CD8-positive, alpha-beta memory T cell (primary cell): ENCODE data around the gene ANKS4B. TPM values are rescaled to one million over a fixed set of nuclear protein-coding genes. Genes with fewer than 3 reads are reported as not detected.
"Not testable (repeated sequence)": the region's sequence is repeated elsewhere in the genome, so short reads cannot be mapped to it uniquely, and the experiment has no call there.

Experiments used
- CTCF ChIA-PET: fragments of 350-600 bp; sonication (Branson Sonifier 250); formaldehyde crosslinking; loops from one replicate; lab custom pipeline; 2021; ENCODE audit warnings: antibody characterized with exemption; lab: Charles Lee
- POLR2A ChIA-PET: fragments of 350-600 bp; sonication (Branson Sonifier 250); formaldehyde crosslinking; loops from one replicate; lab custom pipeline; 2021; ENCODE audit warnings: antibody characterized with exemption; lab: Charles Lee
- DNase-seq, 5 donors: peaks; one replicate each; pipeline versions ENCODE4 v3.0.0 to v3.0.0-alpha.2; 2020 to 2022; ENCODE audit warnings: mixed read lengths in 1 of 5
- H3K27ac ChIP-seq: one replicate; pipeline ENCODE4 v1.7.0; 2013; ENCODE audit warnings: low read depth, mild to moderate bottlenecking, low read length, moderate library complexity
- H3K27me3 ChIP-seq: 2 replicates; pipeline ENCODE4 v1.7.0; 2013; ENCODE audit warnings: low read length, mild to moderate bottlenecking; ENCODE audit not compliant: insufficient read depth, poor library complexity, severe bottlenecking
- H3K36me3 ChIP-seq: 2 replicates; pipeline ENCODE4 v1.7.0; 2013; ENCODE audit warnings: mild to moderate bottlenecking, low read length, moderate library complexity; ENCODE audit not compliant: insufficient read depth
- H3K4me1 ChIP-seq: 2 replicates; pipeline ENCODE4 v1.7.0; 2013; ENCODE audit warnings: mild to moderate bottlenecking, low read length, moderate library complexity; ENCODE audit not compliant: insufficient read depth
- H3K4me3 ChIP-seq: 2 replicates; pipeline ENCODE4 v1.7.0; 2013; ENCODE audit warnings: mild to moderate bottlenecking, low read length
- H3K9me3 ChIP-seq: 2 replicates; pipeline ENCODE4 v1.7.0; 2013; ENCODE audit warnings: mild to moderate bottlenecking, low read length
- H3K27ac Mint-ChIP-seq, 8 donors: one replicate each; pipeline ENCODE4 v1.8.0; 2020 to 2021; ENCODE audit warnings: mixed read lengths in 8 of 8, mild to moderate bottlenecking in 6 of 8, inconsistent platforms in 3 of 8, moderate library complexity in 3 of 8
- H3K27me3 Mint-ChIP-seq, 2 donors: one replicate each; pipeline ENCODE4 v1.8.0; 2020 to 2021; ENCODE audit warnings: mixed read lengths in 2 of 2, mild to moderate bottlenecking in 1 of 2, moderate library complexity in 1 of 2
- H3K36me3 Mint-ChIP-seq, 3 donors: one replicate each; pipeline ENCODE4 v1.8.0; 2020 to 2021; ENCODE audit warnings: mixed read lengths in 3 of 3, inconsistent platforms in 1 of 3, mild to moderate bottlenecking in 1 of 3
- H3K4me1 Mint-ChIP-seq, 3 donors: one replicate each; pipeline ENCODE4 v1.8.0; 2020 to 2021; ENCODE audit warnings: mixed read lengths in 3 of 3, inconsistent platforms in 1 of 3, mild to moderate bottlenecking in 1 of 3
- H3K4me3 Mint-ChIP-seq, 7 donors: one replicate each; pipeline ENCODE4 v1.8.0; 2020 to 2021; ENCODE audit warnings: mixed read lengths in 7 of 7, mild to moderate bottlenecking in 6 of 7, moderate library complexity in 4 of 7, inconsistent platforms in 2 of 7
- H3K9me3 Mint-ChIP-seq, 5 donors: one replicate each; pipeline ENCODE4 v1.8.0; 2020 to 2022; ENCODE audit warnings: mixed read lengths in 5 of 5, mild to moderate bottlenecking in 3 of 5, moderate library complexity in 2 of 5, inconsistent platforms in 1 of 5
- polyA plus RNA-seq: library from polyadenylated mRNA; unstranded; fragments of 300-500 nt; fragmentation: Illumina TruSeq; gene quantifications from one replicate; pipeline ENCODE4 v1.2.3, GENCODE V29; 2021
- total RNA-seq, 2 experiments: library from RNA; stranded (reverse); gene quantifications; one replicate each; pipeline ENCODE4 v1.2.3, GENCODE V29; 2021

Gene ANKS4B
- total and polyA plus RNA-seq, 3 experiments from 2014 or later: not detected

GRCh38 chr16:21279501-21279900 is 46.0 kb downstream of the ANKS4B start:
- no peak for DNase-seq
- no peak overlapping the region for H3K27ac ChIP-seq
- H3K4me1 Mint-ChIP-seq: peaks cover 2 to 7% (median 5%) of the 10 kb centered on the region in 3 donors
- peaks cover 59 to 85% of the 10 kb centered on the region in 2 donors for H3K27me3 Mint-ChIP-seq
- peak overlapping the region in 1 of 8 donors; percentile 77 for H3K27ac Mint-ChIP-seq
- no peaks in the 10 kb centered on the region for H3K36me3 Mint-ChIP-seq
- H3K4me3 ChIP-seq: no peak overlapping the region
- H3K9me3 Mint-ChIP-seq: peaks cover 0 to 3% (median 2%) of the 10 kb centered on the region in 5 donors
- ChIA-PET POLR2A (no interaction called here), CTCF (no interaction called here)
- peaks cover 21% of the 10 kb centered on the region for H3K27me3 ChIP-seq
- no peak overlapping the region for H3K4me3 Mint-ChIP-seq
- no peaks in the 10 kb centered on the region for H3K36me3 ChIP-seq
- no peaks in the 10 kb centered on the region for H3K4me1 ChIP-seq
- H3K9me3 ChIP-seq: no peaks in the 10 kb centered on the region

GRCh38 chr16:21281698-21282389 is 48.3 kb downstream of the ANKS4B start:
- Histone ChIP-seq H3K4me1 (no peaks in the 10 kb centered on the region), H3K27ac (no peak overlapping the region), H3K27me3 (peaks cover 21% of the 10 kb centered on the region), H3K36me3 (no peaks in the 10 kb centered on the region), H3K4me3 (no peak overlapping the region), H3K9me3 (no peaks in the 10 kb centered on the region)
- Mint-ChIP-seq H3K36me3 (no peaks in the 10 kb centered on the region), H3K4me3 (no peak overlapping the region), H3K9me3 (peaks cover 0 to 5% (median 2%) of the 10 kb centered on the region in 5 donors), H3K4me1 (peaks cover 2 to 7% (median 5%) of the 10 kb centered on the region in 3 donors), H3K27me3 (peaks cover 63 to 80% of the 10 kb centered on the region in 2 donors), H3K27ac (no peak overlapping the region)
- ChIA-PET CTCF (no interaction called here), POLR2A (no interaction called here)
- no peak for DNase-seq

DNA sequence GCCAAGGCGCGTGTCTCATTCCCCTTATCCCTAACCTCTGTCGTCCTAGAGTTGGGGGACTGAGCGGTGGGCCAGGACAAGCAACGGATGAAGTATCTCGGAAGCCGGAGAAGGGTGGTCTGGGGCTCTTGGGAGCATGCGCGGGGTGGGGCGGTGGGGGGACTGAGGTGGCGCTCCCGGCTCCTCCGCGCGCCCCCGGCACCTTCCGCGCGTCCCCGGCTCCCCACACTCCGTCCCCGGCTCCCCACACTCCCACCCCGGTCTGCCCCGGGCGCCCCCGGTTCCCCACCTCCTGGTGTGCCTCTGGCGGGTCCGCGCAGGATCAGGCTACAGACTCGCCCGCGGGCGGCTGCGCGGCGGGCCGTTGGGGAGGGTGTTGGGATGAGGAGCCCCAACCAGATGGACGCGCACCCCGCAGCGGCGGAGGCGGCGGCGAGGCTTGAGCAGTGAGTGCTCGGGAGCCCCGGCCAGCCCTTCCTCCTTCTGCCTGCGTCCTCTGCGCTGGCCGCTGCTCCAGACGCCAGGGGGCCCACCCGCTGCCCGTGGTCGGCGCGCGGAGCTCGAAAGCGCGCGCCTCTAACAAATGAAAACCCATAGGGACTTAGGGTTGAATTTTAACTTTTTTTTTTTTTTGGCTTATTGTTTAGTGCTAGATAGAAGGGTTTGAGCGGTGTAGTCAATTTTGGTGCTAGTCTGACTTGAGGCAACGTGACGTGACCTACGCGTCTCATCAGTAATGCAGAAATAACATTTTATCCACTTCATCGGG is 50.2 kb downstream of the ANKS4B start:
- Histone ChIP-seq H3K36me3 (no peaks in the 10 kb centered on the region), H3K27ac (no peak overlapping the region), H3K27me3 (peaks cover 6% of the 10 kb centered on the region), H3K4me1 (no peaks in the 10 kb centered on the region), H3K4me3 (no peak overlapping the region), H3K9me3 (no peaks in the 10 kb centered on the region)
- H3K27ac Mint-ChIP-seq: no peak overlapping the region
- H3K36me3 Mint-ChIP-seq: no peaks in the 10 kb centered on the region
- H3K9me3 Mint-ChIP-seq: peaks cover 0 to 5% (median 2%) of the 10 kb centered on the region in 5 donors
- ChIA-PET POLR2A (interaction anchor here (0.6 kb wide), 1 partner anchor 114 kb away, joined by 3 read pairs; no protein-coding TSS in a partner anchor), CTCF (no interaction called here)
- DNase-seq: no peak
- no peak overlapping the region for H3K4me3 Mint-ChIP-seq
- peaks cover 0 to 7% (median 2%) of the 10 kb centered on the region in 3 donors for H3K4me1 Mint-ChIP-seq
- peaks cover 62 to 79% of the 10 kb centered on the region in 2 donors for H3K27me3 Mint-ChIP-seq

GRCh38 chr16:21284414-21284813 is 50.9 kb downstream of the ANKS4B start:
- peak overlapping the region in 1 of 8 donors; percentile 4 for H3K27ac Mint-ChIP-seq
- Histone ChIP-seq H3K27ac (no peak overlapping the region), H3K27me3 (peaks cover 4% of the 10 kb centered on the region), H3K36me3 (no peaks in the 10 kb centered on the region), H3K9me3 (no peaks in the 10 kb centered on the region), H3K4me3 (no peak overlapping the region), H3K4me1 (no peaks in the 10 kb centered on the region)
- ChIA-PET CTCF (no interaction called here), POLR2A (no interaction called here)
- H3K9me3 Mint-ChIP-seq: peaks cover 4 to 8% (median 6%) of the 10 kb centered on the region in 5 donors
- no peak for DNase-seq
- peaks cover 62 to 79% of the 10 kb centered on the region in 2 donors for H3K27me3 Mint-ChIP-seq
- no peaks in the 10 kb centered on the region for H3K36me3 Mint-ChIP-seq
- H3K4me1 Mint-ChIP-seq: peaks cover 0 to 7% (median 2%) of the 10 kb centered on the region in 3 donors
- H3K4me3 Mint-ChIP-seq: peak overlapping the region in 1 of 7 donors; percentile 17

DNA sequence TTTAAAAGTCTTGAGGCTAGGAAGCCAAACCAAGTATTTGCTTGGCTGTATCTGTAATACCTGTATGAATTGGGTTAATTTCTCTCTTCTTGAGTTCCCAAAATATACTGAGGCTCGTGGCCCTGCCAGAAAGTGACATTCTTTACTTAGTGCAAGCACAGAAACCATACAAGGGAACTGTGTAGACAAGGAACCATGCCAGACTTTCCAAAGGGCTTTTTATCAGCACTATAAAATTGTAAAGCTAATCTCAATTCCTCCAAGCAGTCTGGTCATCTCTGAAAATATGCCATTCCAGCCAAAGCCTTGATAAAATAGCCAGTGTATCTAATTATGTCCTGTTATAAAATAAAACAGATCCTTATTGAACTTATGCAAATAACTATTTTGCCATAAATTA is 51.8 kb downstream of the ANKS4B start:
- peaks cover 6 to 9% (median 9%) of the 10 kb centered on the region in 5 donors for H3K9me3 Mint-ChIP-seq

DNA sequence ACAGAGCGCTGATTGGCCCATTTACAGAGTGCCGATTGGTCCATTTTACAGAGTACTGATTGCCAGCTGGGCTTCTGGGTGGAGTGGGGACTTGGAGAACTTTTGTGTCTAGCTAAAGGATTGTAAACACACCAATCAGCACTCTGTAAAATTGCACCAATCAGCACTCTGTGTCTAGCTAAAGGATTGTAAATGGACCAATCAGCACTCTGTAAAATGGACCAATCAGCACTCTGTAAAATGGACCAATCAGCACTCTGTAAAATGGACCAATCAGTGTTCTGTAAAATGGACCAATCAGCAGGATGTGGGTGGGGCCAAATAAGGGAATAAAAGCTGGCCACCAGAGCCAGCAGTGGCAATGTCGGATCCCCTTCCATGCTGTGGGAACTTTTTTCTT is 56.3 kb downstream of the ANKS4B start:
- CTCF ChIA-PET, H3K4me3 Mint-ChIP-seq, POLR2A ChIA-PET, H3K27ac ChIP-seq, H3K9me3 Mint-ChIP-seq, H3K36me3 ChIP-seq, H3K9me3 ChIP-seq, H3K4me3 ChIP-seq, H3K36me3 Mint-ChIP-seq, H3K4me1 Mint-ChIP-seq, H3K27me3 ChIP-seq, H3K27ac Mint-ChIP-seq, DNase-seq, H3K4me1 ChIP-seq: not testable (repeated sequence)
- H3K27me3 Mint-ChIP-seq: peaks cover 51 to 69% of the 10 kb centered on the region in 2 donors

More for the DNA sequence above, 51.8 kb downstream of the ANKS4B start:
- Histone ChIP-seq H3K9me3 (no peaks in the 10 kb centered on the region), H3K4me3 (no peak overlapping the region), H3K27ac (no peak overlapping the region), H3K4me1 (no peaks in the 10 kb centered on the region), H3K27me3 (peaks cover 4% of the 10 kb centered on the region), H3K36me3 (no peaks in the 10 kb centered on the region)
- no peak for DNase-seq
- Mint-ChIP-seq H3K36me3 (no peaks in the 10 kb centered on the region), H3K4me3 (no peak overlapping the region), H3K27me3 (peaks cover 61 to 76% of the 10 kb centered on the region in 2 donors), H3K27ac (no peak overlapping the region), H3K4me1 (peaks cover 0 to 7% (median 2%) of the 10 kb centered on the region in 3 donors)
- ChIA-PET POLR2A (interaction anchor here (0.6 kb wide), 1 partner anchor 477 kb away, joined by 7 read pairs; no protein-coding TSS in a partner anchor), CTCF (no interaction called here)

DNA sequence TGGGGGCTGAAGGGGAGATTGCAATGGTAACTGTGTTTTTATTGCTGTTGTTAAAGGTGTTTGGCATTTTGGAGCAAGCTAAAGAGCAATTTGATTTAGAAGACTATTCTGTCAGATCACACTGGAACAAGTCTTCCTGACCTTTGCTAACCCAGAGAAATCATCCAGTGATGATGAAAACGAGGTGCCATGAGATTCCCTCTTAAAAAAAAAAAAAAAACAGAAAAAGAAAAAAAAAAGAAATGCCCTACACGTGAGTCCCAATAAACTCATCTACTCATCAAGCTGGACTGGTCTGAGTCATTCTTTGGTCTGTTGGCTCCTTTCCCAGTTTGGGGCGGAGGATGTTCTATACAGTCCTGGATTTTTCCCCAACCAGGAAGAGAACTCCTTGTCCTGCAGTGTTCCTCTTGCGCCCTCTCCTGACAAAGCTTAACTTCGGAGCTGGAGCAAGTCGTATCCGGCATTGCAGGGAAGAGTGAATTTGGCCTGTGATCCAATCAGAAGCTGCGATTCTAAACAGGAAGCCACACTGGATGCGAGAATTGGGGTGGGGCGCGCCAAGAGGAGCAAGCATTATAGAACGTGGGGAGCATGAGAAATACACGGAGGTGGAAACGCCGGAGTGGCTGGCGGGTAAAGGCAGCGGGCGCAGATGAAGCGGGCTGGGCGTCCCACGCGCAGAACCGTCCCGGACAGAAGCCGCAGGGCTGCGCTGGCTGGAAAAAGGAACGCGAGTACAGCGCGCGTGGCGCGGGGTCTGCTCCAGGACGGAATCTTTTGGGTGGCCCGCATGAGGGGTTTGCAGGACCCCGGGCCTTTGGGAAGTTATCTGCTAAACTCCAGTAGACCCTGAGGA is 67.0 kb downstream of the ANKS4B start:
- Histone ChIP-seq H3K4me3 (peak overlapping the region; percentile 70), H3K9me3 (no peaks in the 10 kb centered on the region), H3K4me1 (peaks cover 8% of the 10 kb centered on the region), H3K27ac (no peak overlapping the region), H3K36me3 (no peaks in the 10 kb centered on the region), H3K27me3 (peaks cover 2% of the 10 kb centered on the region)
- ChIA-PET POLR2A (no interaction called here), CTCF (no interaction called here)
- H3K4me3 Mint-ChIP-seq: peak overlapping the region; percentile 77 to 93 (median 88)
- DNase-seq: no peak
- peaks cover 15 to 25% (median 23%) of the 10 kb centered on the region in 3 donors for H3K4me1 Mint-ChIP-seq
- no peaks in the 10 kb centered on the region for H3K9me3 Mint-ChIP-seq
- H3K27ac Mint-ChIP-seq: peak overlapping the region in 2 of 8 donors; percentile 35 to 37
- H3K36me3 Mint-ChIP-seq: no peaks in the 10 kb centered on the region
- H3K27me3 Mint-ChIP-seq: peaks cover 30 to 54% of the 10 kb centered on the region in 2 donors
